Peyer's patch (tissue), 4 donors: ENCODE data around the gene MAD1L1. TPM values are rescaled to one million over a fixed set of nuclear protein-coding genes. Genes with fewer than 3 reads are reported as not detected.

Experiments used
- DNase-seq, 3 donors: peaks; one replicate each; pipeline ENCODE4 v3.0.0-alpha.2; 2017 to 2019
- H3K27ac ChIP-seq, 4 donors: fragments of 200-600 bp; sonication (generic); one replicate each; pipeline ENCODE4 v1.5.1; 2016 to 2019
- H3K27me3 ChIP-seq, 2 donors: fragments of 200-600 bp; sonication (generic); one replicate each; pipeline ENCODE4 v1.5.1; 2019
- H3K36me3 ChIP-seq, 3 donors: fragments of 200-600 bp; sonication (generic); one replicate each; pipeline ENCODE4 v1.5.1; 2016 to 2019
- H3K4me1 ChIP-seq, 4 donors: fragments of 200-600 bp; sonication (generic); one replicate each; pipeline ENCODE4 v1.5.1; 2016 to 2019
- H3K4me3 ChIP-seq, 4 donors: fragments of 200-600 bp; sonication (generic); 1 replicate in 3 of 4; 2 replicates in 1 of 4; pipeline ENCODE4 v1.5.1; 2016 to 2019; ENCODE audit warnings: mild to moderate bottlenecking in 1 of 4
- H3K9me3 ChIP-seq, 4 donors: fragments of 200-600 bp; sonication (generic); one replicate each; pipeline ENCODE4 v1.5.1; 2016 to 2019; ENCODE audit warnings: mild to moderate bottlenecking in 1 of 4
- CTCF ChIP-seq, 6 experiments: fragments of 450-650 bp in 4 of 6; fragments of 200-600 bp in 2 of 6; sonication (generic) in 1 of 6; IDR thresholded peaks; one replicate each; pipeline ENCODE4 v1.5.1; 2017 to 2019; ENCODE audit warnings: antibody characterized with exemption in 6 of 6, mild to moderate bottlenecking in 3 of 6, moderate library complexity in 1 of 6
- POLR2A ChIP-seq, 2 donors: fragments of 450-650 bp; IDR thresholded peaks; one replicate each; pipeline ENCODE4 v1.5.1; 2017; ENCODE audit warnings: antibody characterized with exemption in 2 of 2, mild to moderate bottlenecking in 2 of 2, moderate library complexity in 2 of 2
- total RNA-seq, 4 donors: library from RNA; depleted of rRNA; stranded (reverse); fragments of >200 nt; gene quantifications; one replicate each; pipeline ENCODE4 v1.1.0, GENCODE V29; 2016

MAD1L1 gene
- total RNA-seq, 4 donors from 2014 or later: 43.9 to 417 (median 59.1) TPM

GRCh38 chr7:2118630-2119190, 114.0 kb downstream of the MAD1L1 start:
- H3K4me3 ChIP-seq: no peak overlapping the region
- no peaks in the 10 kb centered on the region for H3K27me3 ChIP-seq
- TF ChIP-seq POLR2A (IDR thresholded peaks at IDR 0.05): no peak
- TF ChIP-seq CTCF (IDR thresholded peaks at IDR 0.05): no peak
- peaks cover 0 to 14% (median 0%) of the 10 kb centered on the region in 4 donors for H3K4me1 ChIP-seq
- H3K36me3 ChIP-seq: no peaks in the 10 kb centered on the region
- H3K9me3 ChIP-seq: no peaks in the 10 kb centered on the region
- H3K27ac ChIP-seq: no peak overlapping the region
- DNase-seq: no peak

GRCh38 chr7:2118056-2118455, 114.7 kb downstream of the MAD1L1 start:
- TF ChIP-seq POLR2A (IDR thresholded peaks at IDR 0.05) (no peak), CTCF (IDR thresholded peaks at IDR 0.05) (no peak)
- Histone ChIP-seq H3K27ac (no peak overlapping the region), H3K27me3 (no peaks in the 10 kb centered on the region), H3K4me3 (no peak overlapping the region), H3K4me1 (peaks cover 0 to 14% (median 0%) of the 10 kb centered on the region in 4 donors), H3K36me3 (no peaks in the 10 kb centered on the region), H3K9me3 (no peaks in the 10 kb centered on the region)
- no peak for DNase-seq

DNA sequence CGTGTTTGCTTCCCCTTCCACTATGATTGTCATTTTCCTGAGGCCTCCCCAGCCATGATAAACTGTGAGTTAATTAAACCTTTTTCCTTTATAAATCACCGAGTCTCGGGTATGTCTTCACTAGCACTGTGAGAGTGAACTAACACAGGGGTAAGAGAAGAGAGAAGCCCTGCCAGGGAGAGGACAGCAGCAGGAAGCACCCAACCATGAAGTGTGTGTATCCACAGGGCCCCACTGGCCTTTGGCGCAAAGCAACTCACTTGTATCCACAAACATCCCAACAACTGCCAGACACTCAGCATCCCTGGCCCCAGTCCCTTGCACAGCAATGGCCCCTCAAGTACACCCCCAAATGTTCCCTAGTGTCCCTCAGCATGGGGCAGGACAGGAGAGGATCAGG, 115.1 kb downstream of the MAD1L1 start:
- H3K27me3 ChIP-seq: no peaks in the 10 kb centered on the region
- H3K27ac ChIP-seq: no peak overlapping the region
- TF ChIP-seq POLR2A (IDR thresholded peaks at IDR 0.05) (no peak), CTCF (IDR thresholded peaks at IDR 0.05) (no peak)
- no peaks in the 10 kb centered on the region for H3K36me3 ChIP-seq
- DNase-seq: no peak
- H3K4me1 ChIP-seq: peaks cover 0 to 14% (median 0%) of the 10 kb centered on the region in 4 donors
- no peaks in the 10 kb centered on the region for H3K9me3 ChIP-seq
- H3K4me3 ChIP-seq: no peak overlapping the region

DNA sequence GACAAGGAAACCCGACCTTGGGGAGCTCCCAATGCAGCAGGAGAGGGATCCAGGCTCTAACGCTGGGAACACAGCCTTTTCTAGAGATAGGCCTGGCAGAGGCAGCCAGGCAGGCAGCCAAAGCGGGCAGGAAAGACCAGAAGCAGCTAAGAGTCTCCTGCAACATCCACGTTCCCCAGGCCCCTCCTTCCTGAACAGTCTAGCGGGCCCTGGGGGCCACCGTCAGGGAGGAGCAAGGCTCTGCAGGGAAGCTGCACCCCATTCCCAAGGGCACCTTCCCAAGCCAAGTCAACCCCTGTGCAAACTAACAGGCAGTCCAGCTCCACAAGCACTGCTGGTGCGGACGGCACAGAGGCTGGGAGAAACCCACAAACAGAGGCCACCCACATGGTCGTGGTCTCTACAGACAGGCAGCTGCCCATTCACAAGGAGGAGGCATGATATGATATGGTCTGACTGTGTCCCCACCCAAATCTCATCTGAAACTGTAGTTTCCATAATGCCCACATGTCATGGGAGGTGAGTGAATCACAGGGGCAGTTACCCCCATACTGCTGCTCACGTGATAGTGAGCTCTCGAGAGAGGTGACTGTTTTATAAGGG, 115.7 kb downstream of the MAD1L1 start:
- DNase-seq: no peak
- no peaks in the 10 kb centered on the region for H3K27me3 ChIP-seq
- no peaks in the 10 kb centered on the region for H3K9me3 ChIP-seq
- TF ChIP-seq CTCF (IDR thresholded peaks at IDR 0.05) (no peak), POLR2A (IDR thresholded peaks at IDR 0.05) (no peak)
- no peaks in the 10 kb centered on the region for H3K36me3 ChIP-seq
- no peak overlapping the region for H3K27ac ChIP-seq
- no peak overlapping the region for H3K4me3 ChIP-seq
- H3K4me1 ChIP-seq: peaks cover 0 to 14% (median 0%) of the 10 kb centered on the region in 4 donors

DNA sequence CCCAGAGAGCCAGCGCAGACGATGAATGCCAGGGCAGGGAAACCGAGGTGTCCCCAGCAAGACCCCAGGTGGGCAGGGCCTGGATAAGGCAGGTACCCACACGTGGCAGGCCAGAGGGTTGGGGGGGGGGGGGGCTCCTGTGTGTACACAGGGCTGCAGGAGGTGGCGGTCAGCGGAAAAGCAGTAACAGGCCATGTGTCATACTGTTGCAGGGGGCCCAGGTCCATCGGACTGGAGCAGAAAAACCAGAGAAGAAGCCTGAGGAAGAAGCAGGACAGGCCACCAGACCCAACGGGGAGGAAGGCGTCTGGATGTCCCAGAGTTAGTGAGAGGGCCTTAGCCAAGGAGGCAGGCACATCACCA, 116.3 kb downstream of the MAD1L1 start:
- TF ChIP-seq POLR2A (IDR thresholded peaks at IDR 0.05): no peak
- TF ChIP-seq CTCF (IDR thresholded peaks at IDR 0.05): no peak
- Histone ChIP-seq H3K27me3 (no peaks in the 10 kb centered on the region), H3K27ac (no peak overlapping the region), H3K36me3 (no peaks in the 10 kb centered on the region), H3K4me3 (no peak overlapping the region), H3K9me3 (no peaks in the 10 kb centered on the region), H3K4me1 (peaks cover 0 to 16% (median 0%) of the 10 kb centered on the region in 4 donors)
- DNase-seq: no peak
